H1 (cell line): ENCODE data around the gene TRAPPC12.

Experiments used
- ASH2L ChIP-seq: fragments of 200-600, 300-600 bp; sonication (generic); IDR thresholded peaks from one replicate; pipeline ENCODE4 v1.7.1; 2017; ENCODE audit warnings: low read length
- BACH1 ChIP-seq: IDR thresholded peaks from 2 replicates; pipeline ENCODE4 v1.6.1; 2012; ENCODE audit warnings: low read length, improper control_type of control experiment
- E2F6 ChIP-seq: IDR thresholded peaks from 2 replicates; pipeline ENCODE4 v1.6.1; 2012; ENCODE audit warnings: inconsistent platforms
- EP300 ChIP-seq, 2 experiments: IDR thresholded peaks; 1 replicate in 1 of 2; 2 replicates in 1 of 2; pipeline ENCODE4 v1.6.1; 2011 to 2012; ENCODE audit warnings: low read depth in 2 of 2, low read length in 2 of 2, mild to moderate bottlenecking in 2 of 2, borderline replicate concordance in 1 of 2, inconsistent platforms in 1 of 2, moderate library complexity in 1 of 2
- JUN ChIP-seq: IDR thresholded peaks from 2 replicates; pipeline ENCODE4 v1.6.1; 2011; ENCODE audit warnings: low read depth, mild to moderate bottlenecking, improper control_type of control experiment, low read length
- KDM5A ChIP-seq: fragments of 200-600 bp; IDR thresholded peaks from 2 replicates; pipeline ENCODE4 v1.7.1; 2012; ENCODE audit warnings: mild to moderate bottlenecking, low read length, inconsistent platforms, mixed read lengths
- MAFK ChIP-seq: IDR thresholded peaks from 2 replicates; pipeline ENCODE4 v1.6.1; 2012; ENCODE audit warnings: low read depth, mild to moderate bottlenecking, improper control_type of control experiment, low read length
- MAX ChIP-seq: IDR thresholded peaks from 2 replicates; pipeline ENCODE4 v1.6.1; 2012; ENCODE audit warnings: inconsistent platforms
- POLR2AphosphoS5 ChIP-seq: IDR thresholded peaks from 2 replicates; pipeline ENCODE4 v1.6.1; 2011; ENCODE audit warnings: low read depth, low read length
- RFX5 ChIP-seq: IDR thresholded peaks from 2 replicates; pipeline ENCODE4 v1.6.1; 2011; ENCODE audit warnings: low read depth, low read length, improper control_type of control experiment, borderline replicate concordance
- RXRA ChIP-seq: IDR thresholded peaks from 2 replicates; pipeline ENCODE4 v1.6.1; 2011; ENCODE audit warnings: low read depth, mild to moderate bottlenecking, low read length, moderate library complexity; ENCODE audit not compliant: insufficient read depth
- SIN3A ChIP-seq, 2 experiments: IDR thresholded peaks in 1 of 2; conservative IDR thresholded peaks in 1 of 2; 2 replicates each; pipeline ENCODE4 v1.6.1; 2011 to 2012; ENCODE audit warnings: low read length in 2 of 2, improper control_type of control experiment in 1 of 2, low read depth in 1 of 2, mild to moderate bottlenecking in 1 of 2
- SP1 ChIP-seq: IDR thresholded peaks from 2 replicates; pipeline ENCODE4 v1.6.1; 2011; ENCODE audit warnings: low read depth, low read length
- TF ChIP-seq, protein P1 (sequence below), 3 experiments: IDR thresholded peaks; 1 replicate in 2 of 3; 2 replicates in 1 of 3; pipeline versions ENCODE4 v1.5.1 to v1.6.1; 2011; ENCODE audit warnings: low read length in 3 of 3, mild to moderate bottlenecking in 3 of 3, inconsistent platforms in 2 of 3, low read depth in 1 of 3, moderate library complexity in 1 of 3; ENCODE audit not compliant: insufficient read depth in 1 of 3; ENCODE audit errors: control extremely low read depth in 1 of 3

DNA sequence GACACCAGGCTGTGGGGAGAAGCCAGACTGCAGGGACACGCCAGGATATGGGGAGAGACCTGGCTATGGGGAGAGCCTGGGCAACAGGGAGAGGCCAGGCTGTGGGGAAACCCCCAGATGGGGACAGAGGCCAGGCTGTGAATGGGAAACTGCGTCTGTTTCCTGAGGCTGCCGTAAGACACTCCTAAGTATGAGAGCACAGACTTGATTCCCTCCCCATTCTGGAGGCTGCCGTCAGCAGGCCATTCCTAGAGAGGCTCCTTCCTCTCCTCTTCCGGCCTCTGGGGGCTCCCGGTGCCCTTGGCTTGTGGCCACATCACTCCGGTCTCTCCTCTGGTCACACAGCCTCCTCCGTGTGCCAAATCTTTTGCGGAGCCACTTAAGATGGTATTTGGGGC, 107.5 kb downstream of the TRAPPC12 start:
- no peak for TF ChIP-seq MAX
- TF ChIP-seq POLR2AphosphoS5 = no peak
- TF ChIP-seq, protein P1, sequence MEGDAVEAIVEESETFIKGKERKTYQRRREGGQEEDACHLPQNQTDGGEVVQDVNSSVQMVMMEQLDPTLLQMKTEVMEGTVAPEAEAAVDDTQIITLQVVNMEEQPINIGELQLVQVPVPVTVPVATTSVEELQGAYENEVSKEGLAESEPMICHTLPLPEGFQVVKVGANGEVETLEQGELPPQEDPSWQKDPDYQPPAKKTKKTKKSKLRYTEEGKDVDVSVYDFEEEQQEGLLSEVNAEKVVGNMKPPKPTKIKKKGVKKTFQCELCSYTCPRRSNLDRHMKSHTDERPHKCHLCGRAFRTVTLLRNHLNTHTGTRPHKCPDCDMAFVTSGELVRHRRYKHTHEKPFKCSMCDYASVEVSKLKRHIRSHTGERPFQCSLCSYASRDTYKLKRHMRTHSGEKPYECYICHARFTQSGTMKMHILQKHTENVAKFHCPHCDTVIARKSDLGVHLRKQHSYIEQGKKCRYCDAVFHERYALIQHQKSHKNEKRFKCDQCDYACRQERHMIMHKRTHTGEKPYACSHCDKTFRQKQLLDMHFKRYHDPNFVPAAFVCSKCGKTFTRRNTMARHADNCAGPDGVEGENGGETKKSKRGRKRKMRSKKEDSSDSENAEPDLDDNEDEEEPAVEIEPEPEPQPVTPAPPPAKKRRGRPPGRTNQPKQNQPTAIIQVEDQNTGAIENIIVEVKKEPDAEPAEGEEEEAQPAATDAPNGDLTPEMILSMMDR (IDR thresholded peaks at IDR 0.05; ENCODE audit: control extremely low read depth in 1 of 3, insufficient read depth in 1 of 3, low read depth in 1 of 3, low read length in 3 of 3) = no peak
- TF ChIP-seq RFX5 = no peak
- no peak for TF ChIP-seq SIN3A (conservative IDR thresholded peaks at IDR 0.05 in 1 of 2, IDR thresholded peaks at IDR 0.05 in 1 of 2; ENCODE audit: low read depth in 1 of 2, low read length in 2 of 2)
- no peak for TF ChIP-seq KDM5A
- TF ChIP-seq SP1 = no peak
- no peak for TF ChIP-seq EP300 (IDR thresholded peaks at IDR 0.05; ENCODE audit: borderline replicate concordance in 1 of 2, low read depth in 2 of 2, low read length in 2 of 2)
- no peak for TF ChIP-seq JUN
- no peak for TF ChIP-seq BACH1
- TF ChIP-seq RXRA = no peak
- no peak for TF ChIP-seq ASH2L
- no peak for TF ChIP-seq MAFK
- TF ChIP-seq E2F6 = no peak
